GM19240 (cell line): ENCODE data around the gene PSMF1.
"Not testable (repeated sequence)": the region's sequence is repeated elsewhere in the genome, so short reads cannot be mapped to it uniquely, and the experiment has no call there.

ENCODE experiments used
- DNase-seq: peaks from one replicate; pipeline ENCODE4 v3.0.0; 2011; ENCODE audit warnings: low spot score; ENCODE audit not compliant: insufficient read length

The PSMF1 gene

GRCh38 chr20:1212607-1213396 lies 94.4 kb downstream of the PSMF1 start:
- DNase-seq = no peak

- no peak for DNase-seq
Measured at GRCh38 chr20:1214838-1215261, 96.4 kb downstream of the PSMF1 start.

- no peak for DNase-seq
Measured at GRCh38 chr20:1215386-1216170, 97.2 kb downstream of the PSMF1 start.

- not testable (repeated sequence) for DNase-seq
Measured at GRCh38 chr20:1216527-1217427, 98.4 kb downstream of the PSMF1 start.
